ENCODE data around the gene AUTS2. TPM values are rescaled to one million over a fixed set of nuclear protein-coding genes. Genes with fewer than 3 reads are reported as not detected.

AUTS2 gene
- total RNA-seq, 4 donors from 2014 or later: 29.8 to 114 (median 59.4) TPM

GRCh38 chr7:70544016-70544415, 945.7 kb downstream of the AUTS2 start:
- H3K4me1 ChIP-seq: peaks cover 4 to 21% (median 9%) of the 10 kb centered on the region in 4 donors
- H3K9me3 ChIP-seq: no peaks in the 10 kb centered on the region
- no peaks in the 10 kb centered on the region for H3K36me3 ChIP-seq
- WGBS, 2 donors (ENCODE audit: low coverage in 1 of 2): 80 to 89% methylated on average over 1 to 2 of the region's 2 CpGs
- H3K27ac ChIP-seq: no peak overlapping the region
- in situ Hi-C loops (cut with MboI; ENCODE audit: low pct_ligation_motif_present in 1 of 4, low pct_unique_long_range_greater_than_20kb in 1 of 4, low sequenced_read_pairs in 3 of 4) (no loop called here), intact Hi-C loops (cut with DNase I; ENCODE audit: low total_unique reads) (no loop called here)
- no peak for DNase-seq
- H3K4me3 ChIP-seq: no peak overlapping the region
- no peaks in the 10 kb centered on the region for H3K27me3 ChIP-seq
- no peak for TF ChIP-seq CTCF (IDR thresholded peaks at IDR 0.05)
- no peak for TF ChIP-seq EP300 (IDR thresholded peaks at IDR 0.05; ENCODE audit: low read depth)
- TF ChIP-seq POLR2A (IDR thresholded peaks at IDR 0.05): no peak

GRCh38 chr7:70545214-70545613, 946.9 kb downstream of the AUTS2 start:
- Histone ChIP-seq H3K27me3 (no peaks in the 10 kb centered on the region), H3K4me1 (peaks cover 4 to 21% (median 9%) of the 10 kb centered on the region in 4 donors), H3K36me3 (no peaks in the 10 kb centered on the region), H3K9me3 (no peaks in the 10 kb centered on the region), H3K4me3 (no peak overlapping the region), H3K27ac (no peak overlapping the region)
- intact Hi-C loops (cut with DNase I; ENCODE audit: low total_unique reads) (no loop called here), in situ Hi-C loops (cut with MboI; ENCODE audit: low pct_ligation_motif_present in 1 of 4, low pct_unique_long_range_greater_than_20kb in 1 of 4, low sequenced_read_pairs in 3 of 4) (no loop called here)
- 82% methylated on average over 6 of the region's 6 CpGs; no CpG with 5 or more reads in 1 of the 2 donors for WGBS, 2 donors (ENCODE audit: low coverage in 1 of 2)
- DNase-seq: no peak
- TF ChIP-seq CTCF (IDR thresholded peaks at IDR 0.05): no peak
- no peak for TF ChIP-seq POLR2A (IDR thresholded peaks at IDR 0.05)
- TF ChIP-seq EP300 (IDR thresholded peaks at IDR 0.05; ENCODE audit: low read depth): no peak

- no peaks in the 10 kb centered on the region for H3K9me3 ChIP-seq
- no peak for DNase-seq
- 67 to 81% methylated on average over 2 to 3 of the region's 3 CpGs for WGBS, 2 donors (ENCODE audit: low coverage in 1 of 2)
- no peak overlapping the region for H3K27ac ChIP-seq
- H3K36me3 ChIP-seq: no peaks in the 10 kb centered on the region
- in situ Hi-C loops (cut with MboI; ENCODE audit: low pct_ligation_motif_present in 1 of 4, low pct_unique_long_range_greater_than_20kb in 1 of 4, low sequenced_read_pairs in 3 of 4): no loop called here
- no peaks in the 10 kb centered on the region for H3K4me1 ChIP-seq
- intact Hi-C loops (cut with DNase I; ENCODE audit: low total_unique reads): no loop called here
- no peak for TF ChIP-seq POLR2AphosphoS5 (IDR thresholded peaks at IDR 0.05)
- no peak for TF ChIP-seq POLR2A (IDR thresholded peaks at IDR 0.05)
- no peak for TF ChIP-seq EP300 (IDR thresholded peaks at IDR 0.05; ENCODE audit: low read depth)
- no peaks in the 10 kb centered on the region for H3K27me3 ChIP-seq
- H3K4me3 ChIP-seq: no peak overlapping the region
These were observed 953.9 kb downstream of the AUTS2 start for GRCh38 chr7:70552141-70552540.

GRCh38 chr7:70553364-70553763, 955.1 kb downstream of the AUTS2 start:
- WGBS, 2 donors (ENCODE audit: low coverage in 1 of 2): 73% methylated on average over 1 of the region's 1 CpG; no CpG with 5 or more reads in 1 of the 2 donors
- intact Hi-C loops (cut with DNase I; ENCODE audit: low total_unique reads): no loop called here
- Histone ChIP-seq H3K27ac (no peak overlapping the region), H3K9me3 (no peaks in the 10 kb centered on the region), H3K4me1 (no peaks in the 10 kb centered on the region), H3K36me3 (no peaks in the 10 kb centered on the region), H3K4me3 (no peak overlapping the region), H3K27me3 (no peaks in the 10 kb centered on the region)
- in situ Hi-C loops (cut with MboI; ENCODE audit: low pct_ligation_motif_present in 1 of 4, low pct_unique_long_range_greater_than_20kb in 1 of 4, low sequenced_read_pairs in 3 of 4): no loop called here
- TF ChIP-seq EP300 (IDR thresholded peaks at IDR 0.05; ENCODE audit: low read depth) (no peak), POLR2A (IDR thresholded peaks at IDR 0.05) (no peak), POLR2AphosphoS5 (IDR thresholded peaks at IDR 0.05) (no peak), CTCF (IDR thresholded peaks at IDR 0.05) (no peak)
- no peak for DNase-seq

- Histone ChIP-seq H3K36me3 (no peaks in the 10 kb centered on the region), H3K4me1 (no peaks in the 10 kb centered on the region), H3K27me3 (no peaks in the 10 kb centered on the region), H3K27ac (no peak overlapping the region), H3K9me3 (no peaks in the 10 kb centered on the region), H3K4me3 (no peak overlapping the region)
- 89% methylated on average over 1 of the region's 1 CpG; no CpG with 5 or more reads in 1 of the 2 donors for WGBS, 2 donors (ENCODE audit: low coverage in 1 of 2)
- in situ Hi-C loops (cut with MboI; ENCODE audit: low pct_ligation_motif_present in 1 of 4, low pct_unique_long_range_greater_than_20kb in 1 of 4, low sequenced_read_pairs in 3 of 4): no loop called here
- intact Hi-C loops (cut with DNase I; ENCODE audit: low total_unique reads): no loop called here
- TF ChIP-seq EP300 (IDR thresholded peaks at IDR 0.05; ENCODE audit: low read depth): no peak
- TF ChIP-seq POLR2AphosphoS5 (IDR thresholded peaks at IDR 0.05): no peak
- no peak for TF ChIP-seq CTCF (IDR thresholded peaks at IDR 0.05)
- TF ChIP-seq POLR2A (IDR thresholded peaks at IDR 0.05): no peak
- DNase-seq: no peak
These were observed 956.4 kb downstream of the AUTS2 start for GRCh38 chr7:70554646-70555045.
